A673 (cell line): Measurements from ENCODE around the gene KLF16.

Experiments used
- CTCF ChIP-seq: fragments of 300-800, 200-600 bp; sonication (generic); conservative IDR thresholded peaks from 2 replicates; pipeline ENCODE4 v1.5.1; 2017; ENCODE audit warnings: low read depth, mild to moderate bottlenecking, antibody characterized with exemption, low read length, moderate library complexity, mixed read lengths
- EZH2 ChIP-seq: fragments of 200-600 bp; sonication (generic); IDR thresholded peaks from 2 replicates; pipeline ENCODE4 v1.6.1; 2017; ENCODE audit warnings: borderline replicate concordance, low read depth, mild to moderate bottlenecking, mixed read lengths, antibody characterized with exemption, low read length; ENCODE audit not compliant: poor library complexity, severe bottlenecking

GRCh38 chr19:1906985-1907562, 43.7 kb upstream of the KLF16 start:
- TF ChIP-seq CTCF (no peak), EZH2 (no peak)
